HL-60/S4 treated with retinoic acid at 250 ng/mL for 4 days and 3 days (cell line): Measurements from ENCODE around the gene NACA.
"Not testable (repeated sequence)": the region's sequence is repeated elsewhere in the genome, so short reads cannot be mapped to it uniquely, and the experiment has no call there.

Source experiments
- in situ Hi-C: fragments of 300-500 bp; cut with MboI; formaldehyde crosslinking; loops from 2 replicates; pipeline ENCODE4 v1.7.0; 2022; ENCODE audit warnings: low sequenced_read_pairs

Gene NACA

DNA sequence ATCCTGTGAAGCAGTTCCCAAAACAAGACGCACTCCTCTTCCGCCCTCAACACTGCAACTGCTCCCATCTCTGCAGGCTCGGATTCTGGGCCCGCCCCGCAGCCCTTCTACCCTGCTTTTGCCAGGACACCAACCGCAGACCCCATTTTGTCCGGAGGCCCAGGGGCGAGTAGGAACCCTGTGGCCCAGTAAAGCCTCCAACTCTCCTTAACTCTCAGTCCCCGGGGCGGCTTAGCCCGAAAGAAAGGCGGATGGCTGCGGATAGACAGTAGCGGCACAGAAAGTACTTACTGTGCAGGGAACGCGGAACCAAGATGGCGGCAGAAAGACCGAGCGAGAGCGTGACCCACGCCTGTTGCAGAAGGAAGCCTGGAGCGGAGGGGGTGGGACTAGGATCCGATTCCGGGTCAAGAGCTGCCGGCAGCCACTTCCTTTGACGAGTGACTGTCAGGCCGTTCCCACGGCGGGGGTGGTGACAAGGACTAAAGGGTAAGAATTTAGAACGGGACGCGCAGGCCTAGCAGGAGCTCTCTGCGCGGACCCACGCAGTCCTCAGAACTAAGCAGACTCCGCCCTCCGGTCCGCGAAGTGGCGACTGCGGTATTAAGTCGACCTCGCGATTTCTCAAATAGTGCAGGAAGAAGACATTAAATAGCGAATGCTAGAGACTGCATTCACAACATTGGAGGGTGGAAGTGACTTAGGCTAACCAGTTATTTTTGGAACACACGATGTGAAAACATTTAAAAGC is at the start of gene NACA:
Gene NACA, minus strand, starts transcription at position 328 of the 751 bp plus-strand sequence. CDS start 778 bp downstream, outside the sequence.
- in situ Hi-C loops = no loop called here

DNA sequence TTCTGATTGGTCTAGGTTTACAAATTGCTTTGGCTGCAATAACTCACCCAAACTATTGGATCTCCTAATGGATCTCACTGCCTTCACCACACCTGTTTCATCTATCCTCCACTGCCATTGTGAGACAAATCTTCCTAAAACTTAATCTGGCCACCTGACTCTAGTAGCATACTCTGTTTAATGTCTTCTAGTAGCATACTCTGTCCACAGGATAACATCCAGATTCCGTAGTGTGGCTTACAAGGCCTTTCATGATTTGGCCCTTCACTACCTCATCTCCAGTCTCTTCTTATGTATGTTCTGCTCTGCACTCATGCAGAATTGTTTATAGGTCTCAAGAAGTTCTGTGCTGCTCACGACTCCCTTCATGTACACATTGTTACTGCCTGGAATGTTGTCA is 48.0 kb upstream of the NACA start:
- in situ Hi-C loops = no loop called here

DNA sequence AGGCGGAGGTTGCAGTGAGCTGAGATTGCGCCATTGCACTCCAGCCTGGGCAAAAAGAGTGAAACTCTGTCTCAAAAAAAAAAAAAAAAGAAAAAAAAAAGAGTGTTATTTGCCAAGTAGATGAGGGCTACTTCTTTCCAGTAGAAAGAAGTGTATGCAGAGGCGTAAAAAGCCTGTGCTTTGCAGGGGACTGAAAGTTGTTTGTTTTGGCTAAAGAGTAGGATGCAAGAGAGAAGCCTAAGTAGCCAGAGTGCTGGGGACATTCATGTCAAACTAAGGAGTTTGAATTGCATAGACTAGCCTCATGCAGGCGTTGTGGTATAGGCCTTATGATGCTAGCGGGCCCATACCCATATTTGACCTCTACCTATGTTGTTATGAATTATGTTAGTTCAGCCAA is 47.5 kb upstream of the NACA start:
- in situ Hi-C loops = no loop called here

DNA sequence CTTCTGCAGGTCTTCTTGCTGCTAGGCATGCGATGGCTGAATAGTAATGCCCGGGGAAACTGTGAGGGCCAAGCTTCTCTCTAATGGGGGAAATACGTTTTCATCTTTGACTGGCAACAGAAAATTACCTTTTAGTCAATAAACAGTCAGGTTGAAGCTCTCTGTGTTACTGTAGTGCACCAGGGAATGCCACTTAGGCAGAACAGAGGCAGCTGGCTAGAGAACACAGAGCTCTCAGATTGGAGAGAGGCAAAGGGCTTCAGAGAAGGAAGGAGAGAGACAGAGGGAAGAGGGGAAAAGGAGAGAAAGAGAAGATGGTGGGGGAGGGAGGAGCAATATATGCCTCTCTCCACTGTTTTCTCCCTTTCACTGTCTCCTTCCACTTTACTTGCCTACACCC is 44.8 kb upstream of the NACA start:
- in situ Hi-C loops = no loop called here

DNA sequence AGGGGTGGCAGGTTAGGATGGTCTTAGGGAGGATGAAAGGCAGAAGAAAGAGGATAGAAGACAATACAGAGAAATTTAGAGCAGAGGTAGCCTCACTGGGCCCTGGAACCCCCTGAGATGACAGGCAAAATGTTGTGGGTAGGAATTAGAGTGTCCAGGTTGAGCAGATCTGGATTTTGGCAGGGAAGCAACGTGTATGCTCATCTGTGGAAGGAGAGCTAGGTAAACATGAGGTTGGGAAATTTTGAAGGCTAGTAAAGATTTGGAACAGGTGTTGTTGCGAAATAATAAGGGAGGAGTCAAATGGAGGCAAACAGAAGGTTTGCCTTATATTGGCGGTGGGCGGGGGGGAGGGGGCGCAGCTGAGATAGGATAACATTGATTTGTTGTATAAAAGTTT is 43.3 kb upstream of the NACA start:
- in situ Hi-C loops = no loop called here

DNA sequence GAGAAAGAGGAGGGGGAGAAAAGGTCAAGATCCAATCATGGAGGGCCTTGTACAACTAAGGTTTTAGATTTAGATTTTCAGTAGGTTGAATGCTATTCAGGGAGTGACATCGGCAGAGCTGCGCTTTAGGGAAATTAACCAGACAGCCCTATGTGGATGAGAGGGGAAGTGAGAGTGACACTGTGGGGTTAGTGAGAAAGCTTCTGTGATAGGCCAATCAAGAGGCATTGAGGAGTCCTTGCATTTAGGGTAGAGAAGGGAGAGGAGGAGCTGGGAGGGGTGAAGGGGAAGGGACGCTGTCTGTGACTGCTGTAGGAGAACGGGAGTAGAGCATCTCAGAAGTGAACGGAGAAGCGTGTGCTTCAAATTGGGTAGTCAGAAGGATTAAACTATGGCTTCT is 41.4 kb upstream of the NACA start:
- in situ Hi-C loops = no loop called here

DNA sequence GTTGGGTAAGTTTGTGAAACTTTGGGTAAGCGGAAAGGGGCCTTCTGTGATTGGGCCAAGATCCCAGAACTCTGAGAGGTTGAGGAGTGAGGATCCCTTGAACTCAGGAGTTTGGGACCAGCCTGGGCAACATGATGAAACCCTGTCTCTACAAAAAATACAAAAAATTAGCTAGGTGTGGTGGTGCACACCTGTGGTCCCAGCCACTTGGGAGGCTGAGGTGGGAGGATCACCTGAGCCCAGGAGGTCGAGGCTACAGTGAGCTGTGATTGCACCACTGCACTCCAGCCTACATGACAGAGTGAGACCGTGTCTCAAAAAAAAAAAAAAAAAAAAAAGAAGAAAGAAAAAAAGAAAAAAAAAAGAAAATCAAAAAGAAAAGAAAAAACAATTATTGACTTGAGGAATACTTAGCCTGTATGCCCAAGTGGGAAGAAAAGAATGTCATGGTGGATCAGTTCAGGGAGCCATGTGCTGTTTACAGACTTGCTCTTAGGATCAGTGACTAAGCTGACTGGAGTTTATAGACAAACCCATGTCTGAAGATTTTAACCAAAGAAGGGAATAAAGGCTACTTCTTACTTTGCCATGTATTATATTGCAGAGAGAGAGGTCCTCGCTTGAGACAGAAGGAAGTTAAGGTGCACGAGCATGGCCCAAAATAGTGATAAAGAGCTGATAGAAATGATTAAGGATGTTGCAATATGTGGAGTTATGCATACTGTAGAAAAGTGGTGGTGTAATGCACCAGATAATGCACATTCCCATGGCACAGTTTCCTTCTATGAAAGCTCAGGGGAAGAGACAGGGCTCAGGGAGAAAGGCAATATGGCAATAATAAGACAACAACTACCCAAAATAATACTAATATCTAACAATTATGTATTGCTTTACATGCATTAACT is 38.9 kb upstream of the NACA start:
- in situ Hi-C loops = loop anchor here (5.0 kb wide), 1 partner anchor 238 kb away; no protein-coding TSS in a partner anchor

DNA sequence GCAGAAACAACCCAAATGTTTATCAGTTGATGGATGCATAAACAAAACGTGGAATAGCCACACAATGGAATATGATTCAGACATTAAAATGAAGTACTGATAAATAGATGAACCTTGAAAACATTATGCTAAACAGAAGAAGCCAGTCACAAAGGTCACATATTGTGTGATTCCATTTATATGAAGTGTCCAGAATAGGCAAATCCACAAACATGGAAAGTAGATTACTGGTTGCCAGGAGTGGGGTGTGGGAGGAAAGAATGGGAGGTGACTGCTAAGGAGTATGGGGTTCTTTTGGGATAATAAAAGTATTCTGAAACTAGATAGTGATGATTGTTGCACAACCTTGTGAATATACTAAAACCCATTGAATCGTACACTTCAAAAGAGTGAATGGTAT is 36.7 kb upstream of the NACA start:
- in situ Hi-C loops = loop anchor here (5.0 kb wide), 1 partner anchor 240 kb away; no protein-coding TSS in a partner anchor

DNA sequence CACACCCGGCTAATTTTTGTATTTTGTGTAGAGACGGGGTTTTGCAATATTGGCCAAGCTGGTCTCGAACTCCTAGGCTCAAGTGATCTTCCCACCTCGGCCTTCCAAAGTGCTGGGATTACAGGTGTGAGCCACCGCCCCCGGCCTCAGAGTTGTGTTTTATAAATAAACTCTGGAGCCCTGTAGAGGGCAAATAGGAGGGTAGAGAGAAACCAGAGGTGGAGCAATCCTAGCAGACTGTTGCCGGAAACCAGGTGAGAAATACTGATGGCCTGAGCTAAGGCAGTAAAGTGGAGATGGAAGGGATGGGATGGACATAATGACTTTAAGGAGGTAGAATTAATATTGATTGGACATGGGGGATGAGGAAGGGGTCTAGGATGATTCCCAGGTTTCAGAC is 35.4 kb upstream of the NACA start:
- in situ Hi-C loops = loop anchor here (5.0 kb wide), 1 partner anchor 242 kb away; no protein-coding TSS in a partner anchor

DNA sequence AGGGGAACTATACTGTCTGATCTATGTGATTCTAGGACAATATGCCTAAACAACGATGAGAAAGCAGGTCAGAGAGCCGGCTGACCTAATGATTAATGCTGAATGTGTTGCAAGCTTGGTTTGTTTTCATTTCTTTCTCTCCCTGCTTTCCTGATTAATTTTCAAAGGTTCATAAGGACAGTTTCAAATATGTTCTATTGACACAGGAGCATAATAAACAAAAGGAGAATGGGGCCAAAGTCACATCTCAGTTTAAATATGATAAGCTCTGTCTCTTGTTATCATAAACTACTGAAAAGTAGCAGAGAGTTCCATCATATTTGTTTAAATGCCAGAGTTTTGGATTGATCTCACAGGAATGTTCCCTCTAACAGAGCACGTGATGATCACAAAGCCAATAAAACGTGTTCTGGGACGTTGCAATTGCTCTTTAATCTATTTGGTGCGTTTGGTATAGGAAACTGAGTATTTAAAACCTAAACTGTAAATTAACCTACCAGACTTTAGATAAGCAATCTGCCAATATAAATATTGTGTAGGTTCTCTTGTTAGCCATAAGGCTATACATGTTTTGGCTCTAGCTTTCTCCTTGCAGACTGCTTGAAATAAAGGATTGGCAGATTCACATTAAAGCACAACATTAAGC is 34.3 kb upstream of the NACA start:
- in situ Hi-C loops = no loop called here

DNA sequence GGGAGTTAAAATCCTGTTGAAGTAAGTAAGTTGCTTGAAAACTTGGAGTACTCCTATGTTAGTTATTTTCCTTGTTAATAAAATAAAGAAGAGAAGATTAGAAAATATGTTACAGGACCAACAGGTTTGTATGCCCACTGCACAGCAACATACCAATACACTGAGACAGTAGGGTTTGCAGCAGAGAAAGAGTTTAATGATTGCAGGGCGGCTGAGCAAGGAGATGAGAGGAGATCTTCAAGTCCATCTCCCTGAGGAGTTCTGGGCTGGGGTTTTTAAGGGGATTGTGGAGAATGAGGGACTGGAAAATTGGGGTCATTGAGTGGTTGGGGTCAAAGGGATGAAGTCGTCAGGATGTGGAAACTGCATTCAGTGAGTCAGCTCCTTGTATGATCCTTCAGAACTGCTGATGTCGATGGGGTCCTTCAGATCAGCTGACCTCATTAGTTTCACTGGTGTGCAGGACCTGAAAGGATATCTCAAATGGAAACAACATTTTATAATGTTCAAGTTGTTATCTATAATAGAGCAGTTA is 33.7 kb upstream of the NACA start:
- in situ Hi-C loops = no loop called here

DNA sequence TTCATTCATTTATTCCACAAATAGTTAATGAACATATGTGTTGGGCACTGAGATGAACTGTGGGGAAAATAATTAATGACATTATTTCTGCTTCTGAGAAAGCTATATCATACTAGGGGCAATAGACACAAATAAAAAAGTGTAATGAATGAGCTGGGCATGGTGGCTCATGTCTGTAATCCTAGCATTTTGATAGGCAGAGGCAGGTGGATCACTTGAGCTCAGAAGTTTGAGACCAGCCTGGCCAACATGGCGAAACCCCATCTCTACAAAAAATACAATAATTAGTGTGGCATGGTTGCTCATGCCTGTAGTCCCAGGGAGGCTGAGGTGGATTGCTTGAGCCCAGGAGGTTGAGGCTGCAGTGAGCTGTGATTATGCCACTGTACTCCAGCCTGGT is 32.9 kb upstream of the NACA start:
- in situ Hi-C loops = not testable (repeated sequence)

DNA sequence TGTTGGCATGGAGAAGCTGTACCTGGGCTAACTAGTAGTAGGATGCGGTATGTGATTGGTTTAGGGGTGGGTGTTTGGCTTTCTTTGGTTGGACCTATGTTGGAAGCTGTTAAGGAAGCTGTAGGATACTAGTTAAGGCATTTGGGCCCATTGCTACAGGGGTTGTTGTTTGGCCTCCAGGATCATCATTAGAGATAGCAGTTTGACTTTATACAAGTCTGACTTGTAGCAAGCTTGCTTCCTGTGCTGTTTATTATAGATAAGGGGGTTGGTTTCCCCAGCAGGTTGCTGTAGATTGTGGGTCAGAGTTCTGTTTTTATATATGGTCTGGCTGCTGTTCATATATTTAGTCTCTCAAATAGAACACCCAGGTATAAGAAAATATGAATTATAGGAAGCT is 28.5 kb upstream of the NACA start:
- in situ Hi-C loops = no loop called here

DNA sequence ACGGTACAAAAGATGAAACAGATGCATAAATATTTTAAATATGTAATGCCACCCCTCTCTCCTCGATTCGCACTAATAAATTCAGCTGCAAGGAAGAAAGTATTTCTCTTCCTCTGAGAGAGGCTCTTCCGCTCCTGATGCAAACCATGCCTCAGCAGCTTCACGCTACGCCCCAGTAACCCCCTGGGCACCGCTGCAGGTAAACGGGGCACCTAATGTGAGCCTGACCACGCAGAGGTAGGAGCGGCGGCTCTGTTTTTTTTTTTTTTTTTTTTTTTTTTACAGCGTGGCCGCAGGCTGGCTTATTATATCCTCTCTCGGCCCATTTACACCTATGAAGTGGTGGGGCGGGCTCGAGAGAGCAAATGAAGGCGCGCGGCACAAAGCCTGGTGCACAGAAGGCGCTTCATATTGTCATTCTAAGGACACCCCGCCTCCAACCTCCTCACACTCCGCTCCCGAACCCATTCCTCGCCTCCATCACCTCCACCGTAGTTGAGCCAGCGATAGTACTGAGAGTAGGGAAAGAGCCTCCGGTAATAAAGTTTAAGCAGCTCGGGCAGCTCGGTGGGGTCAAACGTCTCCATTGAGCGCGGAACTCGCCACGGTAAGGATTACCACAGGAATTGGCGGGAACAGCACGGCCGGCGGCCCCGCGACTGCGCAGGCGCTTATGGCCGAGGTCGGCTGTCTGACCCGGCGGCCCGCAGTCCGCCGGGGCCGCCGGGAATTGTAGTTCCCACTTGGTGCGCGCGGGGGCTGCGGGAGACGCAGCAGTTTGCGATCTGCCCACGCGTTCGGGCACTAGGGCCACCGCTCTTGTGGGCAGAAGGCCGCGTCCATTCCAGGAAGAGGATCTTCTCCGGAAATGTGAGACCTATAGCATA is 26.9 kb upstream of the NACA start, which contains the start of gene PRIM1:
Gene PRIM1, minus strand, starts transcription at position 612 of the 887 bp plus-strand sequence. Its CDS starts 25 bp downstream, at position 587.
- in situ Hi-C loops = no loop called here

DNA sequence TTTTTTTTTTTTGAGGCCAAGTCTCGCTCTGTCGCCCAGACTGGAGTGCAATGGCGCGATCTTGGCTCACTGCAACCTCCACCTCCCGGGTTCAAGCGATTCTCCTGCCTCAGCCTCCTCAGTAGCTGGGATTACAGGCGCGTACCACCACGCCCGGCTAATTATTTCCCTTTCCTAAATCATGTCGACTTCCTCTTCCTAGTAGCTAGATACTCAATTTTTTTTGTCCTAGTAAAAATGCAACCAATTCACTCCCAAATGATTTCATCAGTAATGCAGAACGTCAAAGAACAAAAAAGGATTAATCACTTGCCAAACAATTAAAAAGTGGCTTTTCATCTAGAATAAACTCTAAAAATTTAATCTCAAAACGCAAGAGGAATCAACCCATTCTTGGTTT is 25.5 kb upstream of the NACA start:
- in situ Hi-C loops = not testable (repeated sequence)

DNA sequence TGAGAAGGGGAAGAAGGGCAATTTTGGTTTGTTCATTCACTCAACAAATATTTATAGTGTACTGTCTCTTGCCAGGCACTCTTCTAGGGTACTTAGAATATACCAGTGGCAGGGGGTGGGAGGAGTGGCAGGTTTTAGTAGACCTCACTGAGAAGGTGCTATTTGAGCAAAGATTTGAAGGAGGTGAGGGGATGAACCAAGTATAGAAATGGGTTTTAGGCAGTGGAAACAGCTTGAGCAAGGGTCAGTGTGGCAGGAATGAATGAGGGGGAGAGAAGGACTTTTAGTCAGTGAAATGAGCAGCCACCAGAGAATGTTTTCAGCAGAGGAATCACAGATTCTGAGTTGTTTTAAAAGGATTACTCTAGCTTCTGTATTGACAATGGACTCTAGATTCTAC is 24.8 kb upstream of the NACA start:
- in situ Hi-C loops = no loop called here

DNA sequence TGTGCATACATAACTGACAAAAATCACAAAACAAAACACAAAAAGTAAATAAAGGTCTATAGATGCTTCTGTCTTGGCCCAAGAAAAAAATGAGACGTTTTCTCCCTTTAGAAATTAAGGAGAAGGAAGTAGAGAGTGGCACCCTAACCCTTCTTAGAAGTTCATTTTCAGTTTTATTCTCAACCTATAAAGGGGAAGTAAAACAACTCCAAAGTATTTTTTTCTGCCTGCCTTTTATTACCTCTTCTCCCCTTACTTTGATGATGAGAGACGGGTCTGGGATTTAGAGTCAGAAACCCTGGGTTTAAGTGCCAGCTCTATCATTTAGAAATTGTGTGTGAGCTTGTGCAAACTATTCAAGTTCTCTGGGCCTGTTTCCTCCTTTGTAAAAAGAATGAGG is 24.3 kb upstream of the NACA start:
- in situ Hi-C loops = no loop called here

DNA sequence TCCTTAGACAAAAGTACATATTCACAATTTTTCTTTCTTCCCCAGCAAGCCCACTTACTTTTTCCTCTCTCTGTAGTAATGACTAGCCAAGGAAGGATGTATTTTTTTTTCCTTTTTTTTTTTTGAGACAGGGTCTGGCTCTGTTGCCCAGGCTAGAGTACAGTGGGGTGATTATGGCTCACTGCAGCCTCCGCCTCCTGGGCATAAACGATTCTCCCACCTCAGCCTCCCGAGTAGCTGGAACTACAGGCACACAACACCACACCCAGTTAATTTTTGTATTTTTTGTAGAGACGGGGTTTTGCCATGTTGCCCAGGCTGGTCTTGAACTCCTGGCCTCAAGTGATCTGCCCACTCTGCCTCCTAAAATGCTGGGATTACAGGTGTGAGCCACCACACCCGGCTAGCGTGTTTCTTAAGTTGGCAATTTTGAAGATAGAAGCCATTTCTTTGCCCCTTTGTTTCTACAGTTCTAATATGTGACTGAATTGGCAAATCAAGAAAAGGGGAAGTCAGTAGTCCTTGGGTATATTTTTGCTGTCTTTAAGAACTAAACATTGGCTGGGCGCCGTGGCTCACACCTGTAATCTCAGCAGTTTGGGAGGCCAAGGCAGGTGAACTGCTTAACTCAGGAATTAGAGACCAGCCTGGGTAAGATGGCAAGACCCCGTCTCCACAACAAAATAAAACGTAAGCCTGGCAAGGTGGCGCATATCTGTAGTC is 3.2 kb upstream of the NACA start:
- in situ Hi-C loops = no loop called here

DNA sequence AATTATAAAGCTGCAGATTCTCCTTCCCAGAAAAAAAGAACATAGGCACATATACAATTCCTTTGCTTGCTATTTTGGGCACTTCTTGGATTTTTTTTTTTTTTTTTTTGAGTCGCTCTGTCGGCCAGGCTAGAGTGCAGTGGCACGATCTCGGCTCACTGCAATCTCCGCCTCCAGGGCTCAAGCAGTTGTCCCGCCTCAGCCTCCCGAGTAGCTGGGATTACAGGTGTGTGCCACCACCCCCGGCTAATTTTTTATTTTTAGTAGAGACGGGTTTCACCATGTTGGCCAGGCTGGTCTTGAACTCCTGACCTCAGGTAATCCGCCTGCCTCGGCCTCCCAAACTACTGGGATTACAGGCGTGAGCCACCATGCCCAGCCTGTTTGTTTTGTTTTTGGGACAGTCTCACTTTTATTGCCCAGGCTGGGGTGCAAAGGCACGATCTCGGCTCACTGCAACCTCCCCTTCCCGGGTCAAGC is 1.1 kb upstream of the NACA start:
- in situ Hi-C loops = not testable (repeated sequence)
